ENCODE data around the gene IL32.
"Not testable (repeated sequence)": the region's sequence is repeated elsewhere in the genome, so short reads cannot be mapped to it uniquely, and the experiment has no call there.

Gene IL32

GRCh38 chr16:3052571-3053329 is 12.7 kb upstream of the IL32 start:
- DNase-seq, result not testable (repeated sequence)

GRCh38 chr16:3053330-3053710 is 12.1 kb upstream of the IL32 start:
- not testable (repeated sequence) for DNase-seq

GRCh38 chr16:3054965-3055733 is 10.3 kb upstream of the IL32 start:
- DNase-seq, result no peak

GRCh38 chr16:3055734-3056115 is 9.7 kb upstream of the IL32 start:
- not testable (repeated sequence) for DNase-seq

- no peak for DNase-seq
Measured at GRCh38 chr16:3056336-3057180, 8.9 kb upstream of the IL32 start.

- DNase-seq, result no peak
Measured at GRCh38 chr16:3057181-3058138, 8.0 kb upstream of the IL32 start.

- peak; percentile 49 to 64 for DNase-seq
Measured at GRCh38 chr16:3058139-3059030, 7.1 kb upstream of the IL32 start.

- peak; percentile 88 to 93 for DNase-seq
Measured at GRCh38 chr16:3059041-3059722, 6.3 kb upstream of the IL32 start.

GRCh38 chr16:3059723-3060242 is 5.7 kb upstream of the IL32 start:
- DNase-seq, result no peak

GRCh38 chr16:3060339-3061127 is 4.9 kb upstream of the IL32 start:
- DNase-seq, result no peak

- DNase-seq, result no peak
Measured at GRCh38 chr16:3062553-3062952, 2.9 kb upstream of the IL32 start.

- DNase-seq, result no peak
Measured at GRCh38 chr16:3063625-3064386, 1.6 kb upstream of the IL32 start.

GRCh38 chr16:3065742-3066439 is 451 bp downstream of the IL32 start:
- peak in 1 of 2 donors; percentile 47 for DNase-seq

GRCh38 chr16:3066440-3066748 is 954 bp downstream of the IL32 start:
- DNase-seq, result no peak

- DNase-seq, result peak in 1 of 2 donors; percentile 55
Measured at GRCh38 chr16:3068487-3068886, 3.0 kb downstream of the IL32 start.

GRCh38 chr16:3069146-3069545 is 3.7 kb downstream of the IL32 start:
- not testable (repeated sequence) for DNase-seq

GRCh38 chr16:3070608-3071111 is 5.2 kb downstream of the IL32 start:
- DNase-seq, result peak in 1 of 2 donors; percentile 41

GRCh38 chr16:3071655-3072054 is 6.2 kb downstream of the IL32 start:
- no peak for DNase-seq
